22Rv1 (cell line): ENCODE results near the gene XPC.

Source experiments
- ZFX ChIP-seq: fragments of 450-650 bp; IDR thresholded peaks from 2 replicates; pipeline ENCODE4 v1.6.1; 2017; ENCODE audit warnings: antibody characterized with exemption, borderline replicate concordance
- TF ChIP-seq, protein P1 (sequence below): fragments of 450-650 bp; IDR thresholded peaks from 2 replicates; pipeline ENCODE4 v1.5.1; 2017; ENCODE audit warnings: mild to moderate bottlenecking

GRCh38 chr3:14152233-14152962 is 26.0 kb downstream of the XPC start:
- TF ChIP-seq, protein P1, sequence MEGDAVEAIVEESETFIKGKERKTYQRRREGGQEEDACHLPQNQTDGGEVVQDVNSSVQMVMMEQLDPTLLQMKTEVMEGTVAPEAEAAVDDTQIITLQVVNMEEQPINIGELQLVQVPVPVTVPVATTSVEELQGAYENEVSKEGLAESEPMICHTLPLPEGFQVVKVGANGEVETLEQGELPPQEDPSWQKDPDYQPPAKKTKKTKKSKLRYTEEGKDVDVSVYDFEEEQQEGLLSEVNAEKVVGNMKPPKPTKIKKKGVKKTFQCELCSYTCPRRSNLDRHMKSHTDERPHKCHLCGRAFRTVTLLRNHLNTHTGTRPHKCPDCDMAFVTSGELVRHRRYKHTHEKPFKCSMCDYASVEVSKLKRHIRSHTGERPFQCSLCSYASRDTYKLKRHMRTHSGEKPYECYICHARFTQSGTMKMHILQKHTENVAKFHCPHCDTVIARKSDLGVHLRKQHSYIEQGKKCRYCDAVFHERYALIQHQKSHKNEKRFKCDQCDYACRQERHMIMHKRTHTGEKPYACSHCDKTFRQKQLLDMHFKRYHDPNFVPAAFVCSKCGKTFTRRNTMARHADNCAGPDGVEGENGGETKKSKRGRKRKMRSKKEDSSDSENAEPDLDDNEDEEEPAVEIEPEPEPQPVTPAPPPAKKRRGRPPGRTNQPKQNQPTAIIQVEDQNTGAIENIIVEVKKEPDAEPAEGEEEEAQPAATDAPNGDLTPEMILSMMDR = peak; percentile 24
- no peak for TF ChIP-seq ZFX
